Measurements from ENCODE around the gene MEGF8. TPM values are rescaled to one million over a fixed set of nuclear protein-coding genes. Genes with fewer than 3 reads are reported as not detected.

MEGF8 gene
- total RNA-seq, 1 donor from 2014 or later, result 30.2 TPM

- DNase-seq (ENCODE audit: low read depth), result no peak
These were observed 97.5 kb downstream of the MEGF8 start for GRCh38 chr19:42422901-42423461.

GRCh38 chr19:42423462-42424344 lies 98.3 kb downstream of the MEGF8 start:
- no peak for TF ChIP-seq CTCF (conservative IDR thresholded peaks at IDR 0.05; ENCODE audit: low read depth, low read length)
- peak; percentile 50 for DNase-seq (ENCODE audit: low read depth)
- H3K4me3 ChIP-seq (ENCODE audit: low read depth, low read length), result peak overlapping the region; percentile 81

More at GRCh38 chr19:42422901-42423461, 97.5 kb downstream of the MEGF8 start:
- peak overlapping the region; percentile 81 for H3K4me3 ChIP-seq (ENCODE audit: low read depth, low read length)
- TF ChIP-seq CTCF (conservative IDR thresholded peaks at IDR 0.05; ENCODE audit: low read depth, low read length), result no peak

GRCh38 chr19:42424345-42424707 lies 98.9 kb downstream of the MEGF8 start:
- no peak for DNase-seq (ENCODE audit: low read depth)
- H3K4me3 ChIP-seq (ENCODE audit: low read depth, low read length), result no peak overlapping the region
- TF ChIP-seq CTCF (conservative IDR thresholded peaks at IDR 0.05; ENCODE audit: low read depth, low read length), result no peak

- DNase-seq (ENCODE audit: low read depth), result no peak
- peak; percentile 24 for TF ChIP-seq CTCF (conservative IDR thresholded peaks at IDR 0.05; ENCODE audit: low read depth, low read length)
- no peak overlapping the region for H3K4me3 ChIP-seq (ENCODE audit: low read depth, low read length)
These were observed 99.3 kb downstream of the MEGF8 start for GRCh38 chr19:42424712-42425131.

GRCh38 chr19:42426643-42427042 lies 101.2 kb downstream of the MEGF8 start:
- no peak for DNase-seq (ENCODE audit: low read depth)
- H3K4me3 ChIP-seq (ENCODE audit: low read depth, low read length), result no peak overlapping the region
- no peak for TF ChIP-seq CTCF (conservative IDR thresholded peaks at IDR 0.05; ENCODE audit: low read depth, low read length)

GRCh38 chr19:42427313-42427712 lies 101.9 kb downstream of the MEGF8 start, which contains the start of gene LIPE:
Gene LIPE, minus strand, starts transcription at chr19:42427388. Its CDS starts 239 bp downstream, at chr19:42427149.
- no peak for TF ChIP-seq CTCF (conservative IDR thresholded peaks at IDR 0.05; ENCODE audit: low read depth, low read length)
- no peak within 1 kb of the TSS for H3K4me3 ChIP-seq (ENCODE audit: low read depth, low read length)
- DNase-seq (ENCODE audit: low read depth), result no peak

Other genes with a start within 250 kb of the MEGF8 start
- 19.6 and 22.1 TPM in 2 replicates for gene ZNF574, start 249.5 kb upstream of the MEGF8 start, total RNA-seq
- 0.46 and 3.2 TPM in 2 replicates for gene POU2F2, start 193.2 kb upstream of the MEGF8 start, total RNA-seq
- 29.9 and 56.4 TPM in 2 replicates for gene DEDD2, start 108.0 kb upstream of the MEGF8 start, total RNA-seq
- gene ZNF526, start 105.3 kb upstream of the MEGF8 start, total RNA-seq, result 3.9 and 7.5 TPM in 2 replicates
- gene GSK3A, start 83.0 kb upstream of the MEGF8 start, total RNA-seq, result 30.9 and 33.9 TPM in 2 replicates
- gene ERF, start 70.5 kb upstream of the MEGF8 start, total RNA-seq, result 36.3 and 48.6 TPM in 2 replicates
- gene CIC, start 56.4 kb upstream of the MEGF8 start, total RNA-seq, result 49.3 and 63.9 TPM in 2 replicates
- 0.23 and 2.7 TPM in 2 replicates for gene PRR19, start 23.5 kb upstream of the MEGF8 start, total RNA-seq
- 157 and 183 TPM in 2 replicates for gene PAFAH1B3, start 23.0 kb upstream of the MEGF8 start, total RNA-seq
- 0.63 TPM in 1 of 2 replicates, not detected in the other for gene TMEM145, start 12.3 kb upstream of the MEGF8 start, total RNA-seq
- gene CNFN, start 64.7 kb downstream of the MEGF8 start, total RNA-seq, result 5.0 and 5.7 TPM in 2 replicates
- 3.7 and 11.4 TPM in 2 replicates for gene LIPE, start 101.8 kb downstream of the MEGF8 start, total RNA-seq
- gene CXCL17, start 117.3 kb downstream of the MEGF8 start, total RNA-seq, result not detected in 2 replicates
- 0.46 and 1.0 TPM in 2 replicates for gene CEACAM1, start 202.8 kb downstream of the MEGF8 start, total RNA-seq